H1 (cell line): Measurements from ENCODE around the gene ADGB. TPM values are rescaled to one million over a fixed set of nuclear protein-coding genes. Genes with fewer than 3 reads are reported as not detected.

Experiments used
- CEBPB ChIP-seq: IDR thresholded peaks from 2 replicates; pipeline ENCODE4 v1.6.1; 2012; ENCODE audit warnings: low read depth, low read length
- PHF8 ChIP-seq: fragments of 200-600 bp; sonication (generic); conservative IDR thresholded peaks from 2 replicates; pipeline ENCODE4 v1.7.1; 2012; ENCODE audit warnings: low read depth, mild to moderate bottlenecking, inconsistent platforms, low read length, moderate library complexity
- SIRT6 ChIP-seq: IDR thresholded peaks from one replicate; pipeline ENCODE4 v1.7.1; 2012; ENCODE audit warnings: low read length, inconsistent platforms
- SP4 ChIP-seq: IDR thresholded peaks from 2 replicates; pipeline ENCODE4 v1.6.1; 2012; ENCODE audit warnings: low read length, inconsistent platforms
- TAF1 ChIP-seq: IDR thresholded peaks from 2 replicates; pipeline ENCODE4 v1.6.1; 2011; ENCODE audit warnings: mild to moderate bottlenecking, low read depth, low read length
- TAF7 ChIP-seq: optimal IDR thresholded peaks from 2 replicates; pipeline ENCODE3; 2011; ENCODE audit warnings: low read depth, mild to moderate bottlenecking, inconsistent platforms, low read length, moderate library complexity, borderline replicate concordance
- TBP ChIP-seq: IDR thresholded peaks from 2 replicates; pipeline ENCODE4 v1.6.1; 2011; ENCODE audit warnings: low read depth, low read length, improper control_type of control experiment
- TEAD4 ChIP-seq: IDR thresholded peaks from 2 replicates; pipeline ENCODE4 v1.6.1; 2012; ENCODE audit warnings: low read depth, low read length, inconsistent platforms, mixed read lengths
- polyA plus RNA-seq, 7 experiments: library from polyadenylated mRNA; depleted of rRNA in 3 of 7; stranded (reverse) in 5 of 7; unstranded in 2 of 7; fragments of >200 nt in 5 of 7; fragments of 200-250 nt in 2 of 7; gene quantifications; 1 replicate in 5 of 7; 2 replicates in 1 of 7; 4 replicates in 1 of 7; pipeline versions ENCODE4 v1.2.1 to v1.2.3, GENCODE V29; 2011 to 2013; ENCODE audit warnings: missing spikeins in 2 of 7, mixed read lengths in 2 of 7
- total RNA-seq: library from RNA; stranded (reverse); fragmentation: NEBNext Ultra II Directional; extraction: Animal tissue kit (Norgen Biotek cat#: 25700); gene quantifications from 2 replicates; pipeline ENCODE4 v1.2.1, GENCODE V29; 2021
- TF ChIP-seq, protein P1 (sequence below): IDR thresholded peaks from 2 replicates; pipeline ENCODE4 v1.6.1; 2011; ENCODE audit warnings: low read depth, mild to moderate bottlenecking, low read length; ENCODE audit not compliant: insufficient read depth

The ADGB gene
- total and polyA plus RNA-seq, 2 of the 8 experiments (the other 6 are each of a cell fraction or from before 2014, with no cell fraction given), result not detected

DNA sequence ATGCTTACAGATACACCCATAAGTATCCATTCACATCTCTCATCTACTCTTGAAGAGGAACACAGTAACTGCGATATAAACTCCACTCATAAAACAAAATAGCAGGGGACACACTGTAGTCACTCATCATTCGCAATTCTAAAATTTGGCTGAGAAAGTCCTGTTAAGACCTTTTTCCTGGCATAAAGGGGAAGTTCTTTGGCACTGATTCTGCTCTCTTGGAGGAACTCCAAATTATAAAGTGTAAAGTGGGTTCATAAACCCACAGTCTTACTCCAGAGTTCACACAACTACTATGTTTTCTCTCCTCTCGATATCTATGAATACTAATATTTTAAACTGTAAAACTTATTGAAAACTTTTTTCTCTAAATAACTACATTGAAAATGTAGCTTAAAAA lies 80.6 kb downstream of the ADGB start (continued):
- TF ChIP-seq SIRT6 (no peak), PHF8 (no peak), TAF7 (no peak), CEBPB (no peak), TAF1 (no peak), TBP (no peak), TEAD4 (no peak), SP4 (no peak)
- TF ChIP-seq, protein P1, sequence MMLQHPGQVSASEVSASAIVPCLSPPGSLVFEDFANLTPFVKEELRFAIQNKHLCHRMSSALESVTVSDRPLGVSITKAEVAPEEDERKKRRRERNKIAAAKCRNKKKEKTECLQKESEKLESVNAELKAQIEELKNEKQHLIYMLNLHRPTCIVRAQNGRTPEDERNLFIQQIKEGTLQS, result no peak
